ELR (cell line): ENCODE measurements around the gene PRKCA.

Experiments
- DNase-seq: peaks from one replicate; pipeline ENCODE4 v3.0.0-alpha.2; 2015; ENCODE audit warnings: low read depth

Gene PRKCA

GRCh38 chr17:66414561-66415175 lies 112.3 kb downstream of the PRKCA start:
- no peak for DNase-seq

GRCh38 chr17:66415366-66416206 lies 113.2 kb downstream of the PRKCA start:
- DNase-seq: no peak

- DNase-seq: no peak
Observed at GRCh38 chr17:66416207-66416940, 114.0 kb downstream of the PRKCA start.

GRCh38 chr17:66417300-66417719 lies 114.9 kb downstream of the PRKCA start:
- no peak for DNase-seq

GRCh38 chr17:66420961-66421371 lies 118.6 kb downstream of the PRKCA start:
- DNase-seq: peak; percentile 59

GRCh38 chr17:66422186-66422585 lies 119.8 kb downstream of the PRKCA start:
- peak; percentile 80 for DNase-seq

GRCh38 chr17:66423056-66423955 lies 120.9 kb downstream of the PRKCA start:
- peak; percentile 54 for DNase-seq

- no peak for DNase-seq
Observed at GRCh38 chr17:66425756-66426396, 123.5 kb downstream of the PRKCA start.

- peak; percentile 42 for DNase-seq
Observed at GRCh38 chr17:66426397-66427033, 124.1 kb downstream of the PRKCA start.

- DNase-seq: no peak
Observed at GRCh38 chr17:66427134-66427533, 124.7 kb downstream of the PRKCA start.

- no peak for DNase-seq
Observed at GRCh38 chr17:66429680-66430079, 127.3 kb downstream of the PRKCA start.

GRCh38 chr17:66430846-66431795 lies 128.7 kb downstream of the PRKCA start:
- DNase-seq: peak; percentile 61

- peak; percentile 92 for DNase-seq
Observed at GRCh38 chr17:66431910-66432309, 129.5 kb downstream of the PRKCA start.

GRCh38 chr17:66432411-66432957 lies 130.1 kb downstream of the PRKCA start:
- DNase-seq: no peak

- peak; percentile 49 for DNase-seq
Observed at GRCh38 chr17:66432996-66433551, 130.7 kb downstream of the PRKCA start.

GRCh38 chr17:66435182-66435581 lies 132.8 kb downstream of the PRKCA start:
- DNase-seq: no peak

GRCh38 chr17:66436631-66437030 lies 134.2 kb downstream of the PRKCA start:
- no peak for DNase-seq

GRCh38 chr17:66437476-66438026 lies 135.1 kb downstream of the PRKCA start:
- no peak for DNase-seq

- no peak for DNase-seq
Observed at GRCh38 chr17:66438101-66438500, 135.7 kb downstream of the PRKCA start.
